DMS153 treated with DMSO at 0.1 percent for 48 hours (cell line): ENCODE measurements around the gene UBR7.

Experiments used
- DNase-seq: peaks from one replicate; lab custom pipeline; 2025; ENCODE audit not compliant: unreplicated experiment; lab: John Stamatoyannopoulos, UW

The UBR7 gene

GRCh38 chr14:93249128-93249831, 42.2 kb downstream of the UBR7 start:
- no peak for DNase-seq

DNA sequence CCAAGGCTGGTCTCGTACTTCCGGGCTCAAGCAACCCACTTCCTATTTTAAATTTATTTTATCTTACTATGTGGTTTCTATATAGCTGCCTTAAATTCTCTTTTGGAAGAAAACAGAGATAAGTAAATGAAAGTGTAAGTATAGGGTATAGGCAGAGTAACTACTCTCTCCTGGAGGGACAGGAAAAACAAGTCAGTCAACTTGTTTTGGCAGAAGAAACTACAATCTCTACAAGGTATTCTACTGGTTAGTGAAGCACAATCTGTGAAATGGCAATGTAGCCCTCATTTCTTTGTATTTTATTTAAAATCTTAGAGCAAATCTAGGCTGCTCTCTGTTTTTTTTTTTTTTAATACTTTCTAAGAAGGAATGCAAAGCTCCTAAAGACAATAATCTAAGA, 55.4 kb downstream of the UBR7 start:
- DNase-seq: no peak

DNA sequence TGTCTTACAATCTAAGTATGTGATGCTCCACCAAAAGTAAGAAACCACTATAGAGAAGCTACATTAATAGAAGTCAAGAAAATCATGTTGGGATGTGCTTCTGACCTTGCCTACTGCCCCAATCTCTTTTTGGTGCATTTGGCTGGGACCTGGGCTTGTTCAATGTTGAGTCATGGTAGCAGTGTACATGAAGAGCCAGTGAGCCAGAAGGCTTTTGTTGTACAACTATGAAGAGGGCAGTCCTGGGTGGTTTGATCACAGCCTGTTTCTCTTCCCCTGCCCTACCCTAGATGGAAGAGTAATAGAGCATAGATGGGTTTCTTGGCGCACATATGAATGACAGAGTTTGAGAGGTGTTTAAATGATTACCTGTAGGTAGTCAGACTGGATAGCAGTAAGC, 56.4 kb downstream of the UBR7 start:
- DNase-seq: no peak

DNA sequence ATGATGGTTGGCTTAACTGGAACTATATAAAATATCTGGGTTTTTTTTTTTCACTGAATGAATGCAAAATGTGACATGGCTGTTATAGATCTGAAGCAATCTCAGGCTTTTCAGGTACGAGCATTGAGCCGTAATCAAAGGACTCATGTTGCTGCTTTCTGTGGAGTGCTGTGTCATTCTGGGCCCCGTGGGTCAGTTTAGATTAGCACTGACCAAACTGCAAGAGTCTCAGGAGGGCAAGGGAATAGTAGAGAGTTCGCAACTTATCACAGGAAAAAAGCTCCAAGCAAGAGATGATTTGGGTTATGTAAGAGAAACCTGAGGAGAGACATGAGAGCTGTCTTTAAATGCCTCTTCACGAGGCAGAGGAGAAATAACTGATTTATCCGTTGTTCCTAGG, 59.1 kb downstream of the UBR7 start:
- no peak for DNase-seq

- no peak for DNase-seq
These were observed 60.2 kb downstream of the UBR7 start for GRCh38 chr14:93267149-93267711.

GRCh38 chr14:93268406-93268805, 61.4 kb downstream of the UBR7 start:
- DNase-seq: no peak

GRCh38 chr14:93269341-93270068, 62.4 kb downstream of the UBR7 start:
- DNase-seq: no peak

DNA sequence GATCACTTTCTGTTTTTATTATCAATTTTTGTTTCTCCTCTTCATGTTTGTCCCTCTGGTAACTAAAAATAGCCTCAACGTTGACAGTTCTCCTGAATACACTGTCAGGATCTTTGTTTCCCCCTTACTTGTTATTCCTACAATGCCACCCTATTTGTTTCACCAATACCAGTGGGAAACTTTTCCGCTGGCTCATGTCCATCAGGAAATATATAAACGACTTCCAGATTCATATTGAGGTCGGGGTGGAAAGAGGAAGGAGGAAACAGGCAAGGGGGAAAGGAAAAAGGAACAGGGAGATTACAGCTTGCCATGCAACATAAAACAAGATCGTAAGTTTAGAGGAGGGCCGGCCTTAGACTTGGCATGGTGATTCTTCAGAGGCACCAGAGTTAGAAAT, 64.1 kb downstream of the UBR7 start:
- DNase-seq: no peak

- DNase-seq: no peak
These were observed 67.2 kb downstream of the UBR7 start for GRCh38 chr14:93274055-93274806.

DNA sequence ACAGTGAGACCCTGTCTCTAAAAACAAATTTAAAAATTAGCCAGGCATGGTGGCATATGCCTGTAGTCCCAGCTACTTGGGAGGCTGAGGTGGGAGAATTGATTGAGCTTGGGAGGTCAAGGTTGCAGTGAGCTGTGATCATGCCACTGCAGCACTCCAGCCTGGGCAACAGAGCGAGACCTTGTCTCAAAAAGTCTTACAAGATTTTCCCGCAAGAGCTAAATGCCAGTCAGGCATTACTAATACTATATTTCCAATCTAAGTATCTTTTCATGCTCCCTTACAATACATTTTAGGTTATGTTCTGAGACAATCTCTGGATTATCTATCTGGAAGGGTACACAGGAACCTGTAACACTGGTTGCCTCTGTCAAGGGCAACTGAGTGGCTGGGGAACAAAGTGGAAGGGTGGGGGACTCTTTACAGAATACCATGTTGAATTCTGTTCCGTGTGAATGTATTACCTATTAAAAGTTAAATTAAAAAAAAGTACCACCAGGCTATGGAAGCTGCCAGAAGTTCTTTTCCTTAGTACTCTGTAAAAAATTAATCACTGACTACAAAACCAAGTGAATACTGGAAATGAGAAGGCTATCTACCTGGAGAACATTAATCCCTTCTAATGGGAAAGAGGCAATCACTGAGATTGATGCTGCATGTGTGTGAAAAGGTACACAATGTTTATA, 69.1 kb downstream of the UBR7 start:
- no peak for DNase-seq
